Neuronal stem cell (in vitro differentiated cells): Measurements from ENCODE around the gene SDSL.
A peak's percentile ranks its signal among the peaks of the same experiment; 100 is the strongest.

Source experiments
- DNase-seq: peaks from one replicate; pipeline ENCODE4 v3.0.0-alpha.2; 2013; ENCODE audit warnings: low spot score
- H2AFZ ChIP-seq: one replicate; pipeline ENCODE4 v1.6.1; 2013; ENCODE audit warnings: mild to moderate bottlenecking, low read length, inconsistent platforms
- H2AK5ac ChIP-seq: 2 replicates; pipeline ENCODE4 v1.6.1; 2013; ENCODE audit warnings: low read depth, mild to moderate bottlenecking, inconsistent platforms, low read length, moderate library complexity, mixed read lengths
- H2BK120ac ChIP-seq: 2 replicates; pipeline ENCODE4 v1.6.1; 2013; ENCODE audit warnings: low read depth, mild to moderate bottlenecking, inconsistent platforms, low read length, moderate library complexity, mixed read lengths
- H2BK12ac ChIP-seq: one replicate; pipeline ENCODE4 v1.6.1; 2013; ENCODE audit warnings: low read length, inconsistent platforms
- H2BK15ac ChIP-seq: 2 replicates; pipeline ENCODE4 v1.6.1; 2013; ENCODE audit warnings: mild to moderate bottlenecking, low read length, inconsistent platforms, mixed read lengths
- H2BK5ac ChIP-seq: one replicate; pipeline ENCODE4 v1.6.1; 2013; ENCODE audit warnings: inconsistent platforms, mild to moderate bottlenecking, low read length, moderate library complexity
- H3K14ac ChIP-seq: one replicate; pipeline ENCODE4 v1.6.1; 2013; ENCODE audit warnings: low read length, inconsistent platforms
- H3K18ac ChIP-seq: 2 replicates; pipeline ENCODE4 v1.6.1; 2013; ENCODE audit warnings: low read length, inconsistent platforms
- H3K23ac ChIP-seq: 2 replicates; pipeline ENCODE4 v1.6.1; 2013; ENCODE audit warnings: low read depth, mild to moderate bottlenecking, mixed read lengths, low read length, inconsistent platforms; ENCODE audit not compliant: poor library complexity
- H3K27ac ChIP-seq: replicated peaks from 3 replicates; pipeline ENCODE4 v1.5.1; 2013; ENCODE audit warnings: low read length, inconsistent platforms
- H3K27me3 ChIP-seq, 3 experiments: 2 replicates each; pipeline ENCODE4 v1.6.1; 2013; ENCODE audit warnings: low read length in 3 of 3, mild to moderate bottlenecking in 2 of 3, inconsistent platforms in 1 of 3, low read depth in 1 of 3, mixed read lengths in 1 of 3, moderate library complexity in 1 of 3; ENCODE audit not compliant: control insufficient read depth in 3 of 3, insufficient read depth in 3 of 3
- H3K36me3 ChIP-seq, 2 donors: replicated peaks in 1 of 2; 2 replicates each; pipeline ENCODE4 v1.6.1; 2013; ENCODE audit warnings: low read length in 2 of 2; ENCODE audit not compliant: control insufficient read depth in 2 of 2, insufficient read depth in 2 of 2
- H3K4ac ChIP-seq: 2 replicates; pipeline ENCODE4 v1.6.1; 2013; ENCODE audit warnings: inconsistent platforms, mild to moderate bottlenecking, low read length, moderate library complexity
- H3K4me1 ChIP-seq, 2 donors: 1 replicate in 1 of 2; 2 replicates in 1 of 2; pipeline ENCODE4 v1.6.1; 2013; ENCODE audit warnings: low read length in 2 of 2, low read depth in 1 of 2; ENCODE audit not compliant: control insufficient read depth in 2 of 2, insufficient read depth in 1 of 2
- H3K4me2 ChIP-seq: one replicate; pipeline ENCODE4 v1.6.1; 2013; ENCODE audit warnings: mild to moderate bottlenecking, low read length, inconsistent platforms; ENCODE audit not compliant: insufficient read depth, poor library complexity, severe bottlenecking
- H3K4me3 ChIP-seq, 2 donors: 2 replicates each; pipeline ENCODE4 v1.5.1; 2013; ENCODE audit warnings: low read length in 2 of 2, mild to moderate bottlenecking in 2 of 2, inconsistent platforms in 1 of 2, moderate library complexity in 1 of 2
- H3K79me1 ChIP-seq: one replicate; pipeline ENCODE4 v1.6.1; 2013; ENCODE audit warnings: low read depth, mild to moderate bottlenecking, inconsistent platforms, low read length, moderate library complexity
- H3K9ac ChIP-seq: one replicate; pipeline ENCODE4 v1.6.1; 2013; ENCODE audit warnings: mild to moderate bottlenecking, low read depth, low read length, inconsistent platforms; ENCODE audit not compliant: poor library complexity
- H3K9me3 ChIP-seq, 2 donors: replicated peaks in 1 of 2; 2 replicates each; pipeline versions ENCODE3 to v1.6.1; 2013; ENCODE audit warnings: low read length in 2 of 2, mild to moderate bottlenecking in 2 of 2, inconsistent platforms in 1 of 2, low read depth in 1 of 2, mixed read lengths in 1 of 2, moderate library complexity in 1 of 2; ENCODE audit not compliant: control insufficient read depth in 2 of 2, insufficient read depth in 1 of 2
- H4K8ac ChIP-seq: one replicate; pipeline ENCODE4 v1.6.1; 2013; ENCODE audit warnings: low read depth, mild to moderate bottlenecking, inconsistent platforms, low read length, moderate library complexity
- H4K91ac ChIP-seq: one replicate; pipeline ENCODE4 v1.6.1; 2013; ENCODE audit warnings: low read length, low read depth, mild to moderate bottlenecking, inconsistent platforms; ENCODE audit not compliant: poor library complexity
- WGBS, 2 donors: extraction: QIAGEN DNeasy Blood & Tissue Kit; methylation state at CpG; one replicate each; pipeline ENCODE4 v1.1.7; 2013; ENCODE audit warnings: missing lambda C conversion rate in 2 of 2, mixed read lengths in 1 of 2; ENCODE audit not compliant: insufficient read length in 2 of 2, insufficient replicate concordance in 1 of 2; ENCODE audit errors: extremely low coverage in 2 of 2; 5-methylcytosine and 5-hydroxymethylcytosine counted together

The SDSL gene

DNA sequence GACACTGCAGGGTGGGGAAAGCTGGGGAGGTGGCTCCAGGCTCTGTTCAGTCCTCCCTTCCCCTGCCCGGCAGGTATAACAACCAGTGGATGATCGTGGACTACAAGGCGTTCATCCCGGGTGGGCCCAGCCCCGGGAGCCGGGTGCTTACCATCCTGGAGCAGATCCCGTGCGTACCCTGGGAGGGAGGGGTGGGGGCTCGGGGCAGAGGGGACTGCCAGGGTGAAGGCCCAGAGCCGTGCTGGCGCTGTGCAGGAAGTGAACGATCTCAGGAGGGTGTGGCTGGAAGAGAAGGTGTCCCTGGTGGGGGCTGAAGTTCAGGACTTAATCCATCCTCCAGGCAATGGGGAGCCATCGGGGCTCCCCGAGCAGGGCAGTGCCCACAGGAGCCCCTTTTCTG lies 37.4 kb upstream of the SDSL start:
- H2BK12ac ChIP-seq = no peak overlapping the region
- H3K9ac ChIP-seq = no peak overlapping the region
- H3K9me3 ChIP-seq = no peaks in the 10 kb centered on the region
- WGBS, 2 donors = no CpG with 5 or more reads among the region's 14 CpGs
- no peak overlapping the region for H3K18ac ChIP-seq
- H2BK15ac ChIP-seq = no peak overlapping the region
- no peak for DNase-seq
- H3K14ac ChIP-seq = no peak overlapping the region
- H2AK5ac ChIP-seq = no peak overlapping the region
- H3K27ac ChIP-seq = no peak overlapping the region
- H4K8ac ChIP-seq = no peak overlapping the region
- H4K91ac ChIP-seq = no peak overlapping the region
- H3K4me2 ChIP-seq = no peak overlapping the region
- peaks cover 6 to 12% of the 10 kb centered on the region in 2 donors for H3K4me1 ChIP-seq
- H3K79me1 ChIP-seq = no peaks in the 10 kb centered on the region
- H3K23ac ChIP-seq = no peak overlapping the region
- no peak overlapping the region for H2AFZ ChIP-seq
- H2BK5ac ChIP-seq = no peak overlapping the region
- no peak overlapping the region for H3K4ac ChIP-seq
- no peak overlapping the region for H3K4me3 ChIP-seq
- no peaks in the 10 kb centered on the region for H3K27me3 ChIP-seq
- H2BK120ac ChIP-seq = no peak overlapping the region
- H3K36me3 ChIP-seq = peaks cover 9 to 43% of the 10 kb centered on the region in 2 donors

GRCh38 chr12:113385282-113385882 lies 36.8 kb upstream of the SDSL start:
- H3K27me3 ChIP-seq = no peaks in the 10 kb centered on the region
- H3K4me1 ChIP-seq = peaks cover 6 to 12% of the 10 kb centered on the region in 2 donors
- no peak overlapping the region for H3K9ac ChIP-seq
- no peak overlapping the region for H2AK5ac ChIP-seq
- no peak overlapping the region for H3K23ac ChIP-seq
- H3K79me1 ChIP-seq = no peaks in the 10 kb centered on the region
- no peak overlapping the region for H2BK15ac ChIP-seq
- DNase-seq = no peak
- no peak overlapping the region for H3K4me3 ChIP-seq
- no peak overlapping the region for H2BK5ac ChIP-seq
- H3K4me2 ChIP-seq = no peak overlapping the region
- H3K27ac ChIP-seq = no peak overlapping the region
- H3K18ac ChIP-seq = no peak overlapping the region
- no CpG with 5 or more reads among the region's 6 CpGs for WGBS, 2 donors
- H2AFZ ChIP-seq = no peak overlapping the region
- H2BK120ac ChIP-seq = no peak overlapping the region
- H4K91ac ChIP-seq = no peak overlapping the region
- no peak overlapping the region for H4K8ac ChIP-seq
- no peak overlapping the region for H3K4ac ChIP-seq
- no peak overlapping the region for H2BK12ac ChIP-seq
- no peaks in the 10 kb centered on the region for H3K9me3 ChIP-seq
- H3K14ac ChIP-seq = no peak overlapping the region
- H3K36me3 ChIP-seq = peaks cover 12 to 45% of the 10 kb centered on the region in 2 donors

- Histone ChIP-seq H3K27me3 (no peaks in the 10 kb centered on the region), H3K79me1 (no peaks in the 10 kb centered on the region), H2BK12ac (no peak overlapping the region), H2BK5ac (no peak overlapping the region), H2BK15ac (no peak overlapping the region), H4K8ac (no peak overlapping the region), H3K9me3 (no peaks in the 10 kb centered on the region), H3K23ac (no peak overlapping the region), H2BK120ac (no peak overlapping the region), H2AFZ (no peak overlapping the region), H3K9ac (no peak overlapping the region), H3K36me3 (peaks cover 12 to 48% of the 10 kb centered on the region in 2 donors), H3K18ac (no peak overlapping the region), H3K4me3 (no peak overlapping the region), H2AK5ac (no peak overlapping the region), H3K14ac (no peak overlapping the region), H3K27ac (no peak overlapping the region), H3K4me1 (no peaks in the 10 kb centered on the region), H3K4ac (no peak overlapping the region), H4K91ac (no peak overlapping the region), H3K4me2 (no peak overlapping the region)
- WGBS, 2 donors = no CpG with 5 or more reads among the region's 12 CpGs
- no peak for DNase-seq
Measured at GRCh38 chr12:113386866-113387566, 35.2 kb upstream of the SDSL start.

DNA sequence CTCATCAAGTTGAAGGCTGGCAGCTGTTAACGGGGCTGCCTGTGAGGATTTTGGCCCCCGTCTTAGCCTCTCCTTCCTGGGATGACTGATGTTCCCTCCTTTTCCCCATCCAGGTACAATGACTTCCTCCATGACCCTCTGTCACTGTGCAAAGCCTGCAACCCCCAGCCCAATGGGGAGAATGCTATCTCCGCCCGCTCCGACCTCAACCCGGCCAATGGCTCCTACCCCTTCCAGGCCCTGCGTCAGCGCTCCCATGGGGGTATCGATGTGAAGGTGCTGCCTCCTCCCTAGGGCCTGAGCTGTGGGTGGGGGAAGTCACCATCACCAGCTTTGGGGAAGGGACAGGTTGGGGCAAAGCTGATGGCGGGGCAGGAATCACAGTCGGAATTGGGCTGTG lies 34.5 kb upstream of the SDSL start:
- WGBS, 2 donors = no CpG with 5 or more reads among the region's 11 CpGs
- Histone ChIP-seq H3K79me1 (no peaks in the 10 kb centered on the region), H4K91ac (no peak overlapping the region), H2AFZ (no peak overlapping the region), H2AK5ac (no peak overlapping the region), H3K14ac (no peak overlapping the region), H3K4me1 (no peaks in the 10 kb centered on the region), H3K18ac (peak overlapping the region; percentile 1), H2BK5ac (no peak overlapping the region), H4K8ac (no peak overlapping the region), H3K23ac (no peak overlapping the region), H3K9ac (no peak overlapping the region), H2BK15ac (no peak overlapping the region), H3K4me3 (no peak overlapping the region), H3K27me3 (no peaks in the 10 kb centered on the region), H2BK12ac (no peak overlapping the region), H3K27ac (no peak overlapping the region), H3K4me2 (no peak overlapping the region), H2BK120ac (no peak overlapping the region), H3K4ac (no peak overlapping the region), H3K9me3 (no peaks in the 10 kb centered on the region), H3K36me3 (peaks cover 12 to 48% of the 10 kb centered on the region in 2 donors)
- DNase-seq = no peak
